HL-60 (cell line): Measurements from ENCODE around the gene CYP2C19.

ENCODE experiments used
- DNase-seq, 2 experiments: peaks; one replicate each; pipeline ENCODE4 v3.0.0-alpha.2; 2010 to 2020; ENCODE audit warnings: low read depth in 1 of 2, low spot score in 1 of 2
- H3K27ac ChIP-seq: fragments of 250-450 bp; sonication (Bioruptor Pico); replicated peaks from 2 replicates; pipeline ENCODE4 v1.5.1; 2020; ENCODE audit warnings: mild to moderate bottlenecking, moderate library complexity
- H3K27me3 ChIP-seq: fragments of 250-450 bp; sonication (Bioruptor Pico); 2 replicates; pipeline ENCODE4 v1.5.1; 2021; ENCODE audit warnings: mild to moderate bottlenecking, moderate library complexity; ENCODE audit not compliant: insufficient read depth, poor library complexity, severe bottlenecking
- H3K4me3 ChIP-seq: replicated peaks from 2 replicates; pipeline ENCODE4 v1.5.1; 2011; ENCODE audit warnings: mild to moderate bottlenecking, control low read depth, low read length; ENCODE audit not compliant: insufficient read depth
- CTCF ChIP-seq: IDR thresholded peaks from one replicate; pipeline ENCODE4 v1.5.1; 2011; ENCODE audit warnings: low read length, control low read depth, inconsistent platforms; ENCODE audit not compliant: insufficient read depth
- GABPA ChIP-seq: IDR thresholded peaks from 2 replicates; pipeline ENCODE4 v1.6.1; 2012; ENCODE audit warnings: low read depth
- POLR2AphosphoS5 ChIP-seq: IDR thresholded peaks from 2 replicates; pipeline ENCODE4 v1.6.1; 2012; ENCODE audit warnings: low read depth
- REST ChIP-seq: IDR thresholded peaks from 2 replicates; pipeline ENCODE4 v1.6.1; 2012; ENCODE audit warnings: low read depth; ENCODE audit not compliant: insufficient replicate concordance
- SPI1 ChIP-seq: IDR thresholded peaks from 2 replicates; pipeline ENCODE4 v1.6.1; 2012; ENCODE audit warnings: low read depth, mild to moderate bottlenecking, borderline replicate concordance

The CYP2C19 gene

GRCh38 chr10:94747137-94747536 lies 15.3 kb upstream of the CYP2C19 start:
- H3K4me3 ChIP-seq: no peak overlapping the region
- no peak for DNase-seq
- TF ChIP-seq GABPA (no peak), POLR2AphosphoS5 (no peak), REST (no peak), CTCF (no peak), SPI1 (no peak)
- H3K27ac ChIP-seq: no peak overlapping the region
- no peaks in the 10 kb centered on the region for H3K27me3 ChIP-seq

GRCh38 chr10:94747838-94748237 lies 14.6 kb upstream of the CYP2C19 start:
- DNase-seq: no peak
- TF ChIP-seq GABPA (no peak), SPI1 (no peak), CTCF (no peak), REST (no peak), POLR2AphosphoS5 (no peak)
- Histone ChIP-seq H3K4me3 (no peak overlapping the region), H3K27me3 (no peaks in the 10 kb centered on the region), H3K27ac (no peak overlapping the region)

GRCh38 chr10:94757916-94758315 lies 4.6 kb upstream of the CYP2C19 start:
- no peak for TF ChIP-seq REST
- TF ChIP-seq CTCF: no peak
- TF ChIP-seq GABPA: no peak
- Histone ChIP-seq H3K27ac (no peak overlapping the region), H3K27me3 (no peaks in the 10 kb centered on the region), H3K4me3 (no peak overlapping the region)
- no peak for DNase-seq
